Panc1 (cell line): ENCODE results near the gene EHBP1L1. TPM values are rescaled to one million over a fixed set of nuclear protein-coding genes. Genes with fewer than 3 reads are reported as not detected.
A peak's percentile ranks its signal among the peaks of the same experiment; 100 is the strongest.

ENCODE experiments used
- ATAC-seq: fragments of 200-7000 bp; cut with Tn5 transposase; 2 replicates; pipeline ENCODE4 v1.9.1; 2020; ENCODE audit warnings: mild to moderate bottlenecking, moderate library complexity
- BruUV-seq: library from RNA; stranded (reverse); fragments of 400-500 nt; replicated peaks from 2 replicates; lab custom pipeline; 2021; lab: Mats Ljungman, UMichigan
- CTCF ChIA-PET: fragments of 300-600 bp; sonication (Branson Sonifier 250); formaldehyde crosslinking; loops from one replicate; lab custom pipeline; 2022; ENCODE audit warnings: antibody characterized with exemption; lab: Charles Lee
- POLR2A ChIA-PET: fragments of 300-600 bp; sonication (Branson Sonifier 250); formaldehyde crosslinking; loops from one replicate; lab custom pipeline; 2022; ENCODE audit warnings: antibody characterized with exemption; lab: Charles Lee
- DNase-seq: peaks from one replicate; pipeline ENCODE4 v3.0.0-alpha.2; 2010; ENCODE audit warnings: low read depth, low spot score
- H3K27ac ChIP-seq: 2 replicates; pipeline ENCODE4 v1.5.1; 2011; ENCODE audit warnings: mild to moderate bottlenecking, low read length, inconsistent platforms
- H3K27me3 ChIP-seq: fragments of 200-500 bp; sonication (Bioruptor generic); 2 replicates; pipeline ENCODE4 v1.6.0; 2014; ENCODE audit warnings: low read length, inconsistent platforms; ENCODE audit not compliant: control insufficient read depth, insufficient read depth
- H3K36me3 ChIP-seq: fragments of 200-500 bp; sonication (Bioruptor generic); 2 replicates; pipeline ENCODE4 v1.5.1; 2014; ENCODE audit warnings: inconsistent platforms, mild to moderate bottlenecking, low read length, moderate library complexity; ENCODE audit not compliant: control insufficient read depth, insufficient read depth
- H3K4me1 ChIP-seq: 2 replicates; pipeline ENCODE4 v1.5.1; 2011; ENCODE audit warnings: inconsistent platforms, mild to moderate bottlenecking, low read length, moderate library complexity; ENCODE audit not compliant: control insufficient read depth, insufficient read depth
- H3K4me3 ChIP-seq, 2 experiments: 2 replicates each; pipeline ENCODE4 v1.5.1; 2011 to 2012; ENCODE audit warnings: low read depth in 2 of 2, low read length in 2 of 2, mild to moderate bottlenecking in 2 of 2, inconsistent platforms in 1 of 2, moderate library complexity in 1 of 2
- H3K9me3 ChIP-seq: fragments of 200-500 bp; sonication (Bioruptor generic); 2 replicates; pipeline ENCODE4 v1.5.1; 2014; ENCODE audit warnings: low read depth, mild to moderate bottlenecking, inconsistent platforms, low read length, moderate library complexity; ENCODE audit not compliant: control insufficient read depth, insufficient read depth
- POLR2AphosphoS5 ChIP-seq: IDR thresholded peaks from 2 replicates; pipeline ENCODE4 v1.6.1; 2012; ENCODE audit warnings: mild to moderate bottlenecking, low read depth, low read length, moderate library complexity
- SIN3A ChIP-seq: IDR thresholded peaks from 2 replicates; pipeline ENCODE4 v1.6.1; 2012; ENCODE audit warnings: low read depth, mild to moderate bottlenecking, low read length, moderate library complexity, borderline replicate concordance; ENCODE audit not compliant: insufficient read depth
- TCF7L2 ChIP-seq: IDR thresholded peaks from 2 replicates; pipeline ENCODE4 v1.6.1; 2011; ENCODE audit warnings: mild to moderate bottlenecking, low read depth, low read length, inconsistent platforms
- in situ Hi-C: cut with HindIII; loops from 2 replicates; pipeline ENCODE4 v1.10.0; 2016; ENCODE audit warnings: low sequenced_read_pairs, low pct_unique_long_range_greater_than_20kb
- intact Hi-C: fragments of 100-400 bp; cut with micrococcal nuclease; formaldehyde crosslinking; loops from one replicate; pipeline ENCODE4 v1.10.0; 2022; ENCODE audit not compliant: unreplicated experiment
- total RNA-seq: library from RNA; stranded (reverse); gene quantifications from one replicate; pipeline ENCODE4 v1.2.1, GENCODE V29; 2021; ENCODE audit not compliant: unreplicated experiment
- TF ChIP-seq, protein P1 (sequence below), 2 experiments: IDR thresholded peaks; 2 replicates each; pipeline ENCODE4 v1.6.1; 2011 to 2012; ENCODE audit warnings: low read depth in 2 of 2, control low read depth in 1 of 2, low read length in 1 of 2, mild to moderate bottlenecking in 1 of 2, moderate library complexity in 1 of 2; ENCODE audit not compliant: insufficient read depth in 1 of 2
- TF ChIP-seq, protein P2 (sequence below): fragments of 450-650 bp; IDR thresholded peaks from 2 replicates; pipeline ENCODE4 v1.5.1; 2017; ENCODE audit warnings: mild to moderate bottlenecking

Gene EHBP1L1
- total RNA-seq, 1 experiment from 2014 or later: 108 TPM

DNA sequence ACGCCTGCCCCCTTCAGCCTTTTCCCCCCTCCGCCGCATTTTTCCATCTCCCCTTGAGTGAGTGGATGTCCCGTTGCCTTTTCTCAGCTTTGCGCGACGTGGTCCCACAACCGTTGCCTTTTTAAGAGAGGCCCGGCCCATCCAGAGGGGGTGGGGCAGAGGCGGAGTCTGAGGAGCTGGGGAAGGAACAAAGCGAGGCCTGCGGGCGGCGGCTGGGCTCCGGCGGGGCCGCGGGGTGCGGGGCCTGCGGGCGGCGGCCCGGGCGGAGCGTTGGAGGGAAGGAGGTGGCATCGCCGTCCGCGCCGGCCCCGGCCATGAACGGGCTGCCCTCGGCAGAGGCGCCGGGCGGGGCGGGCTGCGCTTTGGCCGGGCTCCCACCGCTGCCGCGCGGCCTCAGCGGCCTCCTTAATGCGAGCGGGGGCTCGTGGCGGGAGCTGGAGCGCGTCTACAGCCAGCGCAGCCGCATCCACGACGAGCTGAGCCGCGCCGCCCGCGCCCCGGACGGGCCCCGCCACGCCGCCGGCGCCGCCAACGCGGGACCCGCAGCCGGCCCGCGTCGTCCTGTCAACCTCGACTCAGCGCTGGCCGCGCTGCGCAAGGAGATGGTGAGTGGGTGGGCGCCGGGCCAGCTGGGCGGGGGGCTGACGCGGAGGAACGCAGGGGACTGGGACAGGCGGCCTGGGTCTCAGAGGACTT lies 3.3 kb upstream of the EHBP1L1 start, which contains the start of gene FAM89B:
Gene FAM89B, plus strand, starts transcription at position 183 of the 696 bp plus-strand sequence. Its CDS starts 132 bp downstream, at position 315.
- CTCF ChIA-PET: interaction anchor here (0.6 to 2.6 kb wide), 9 partner anchors 11 to 156 kb away, joined by 3 to 9 read pairs (median 3); partner anchors contain the start of genes KCNK7 and PCNX3
- no peaks in the 10 kb centered on the region for H3K9me3 ChIP-seq
- TF ChIP-seq POLR2AphosphoS5 (peak; percentile 67), SIN3A (peak; percentile 62; the same call in 1 of the 2 replicates), TCF7L2 (peak; percentile 76)
- TF ChIP-seq, protein P1, sequence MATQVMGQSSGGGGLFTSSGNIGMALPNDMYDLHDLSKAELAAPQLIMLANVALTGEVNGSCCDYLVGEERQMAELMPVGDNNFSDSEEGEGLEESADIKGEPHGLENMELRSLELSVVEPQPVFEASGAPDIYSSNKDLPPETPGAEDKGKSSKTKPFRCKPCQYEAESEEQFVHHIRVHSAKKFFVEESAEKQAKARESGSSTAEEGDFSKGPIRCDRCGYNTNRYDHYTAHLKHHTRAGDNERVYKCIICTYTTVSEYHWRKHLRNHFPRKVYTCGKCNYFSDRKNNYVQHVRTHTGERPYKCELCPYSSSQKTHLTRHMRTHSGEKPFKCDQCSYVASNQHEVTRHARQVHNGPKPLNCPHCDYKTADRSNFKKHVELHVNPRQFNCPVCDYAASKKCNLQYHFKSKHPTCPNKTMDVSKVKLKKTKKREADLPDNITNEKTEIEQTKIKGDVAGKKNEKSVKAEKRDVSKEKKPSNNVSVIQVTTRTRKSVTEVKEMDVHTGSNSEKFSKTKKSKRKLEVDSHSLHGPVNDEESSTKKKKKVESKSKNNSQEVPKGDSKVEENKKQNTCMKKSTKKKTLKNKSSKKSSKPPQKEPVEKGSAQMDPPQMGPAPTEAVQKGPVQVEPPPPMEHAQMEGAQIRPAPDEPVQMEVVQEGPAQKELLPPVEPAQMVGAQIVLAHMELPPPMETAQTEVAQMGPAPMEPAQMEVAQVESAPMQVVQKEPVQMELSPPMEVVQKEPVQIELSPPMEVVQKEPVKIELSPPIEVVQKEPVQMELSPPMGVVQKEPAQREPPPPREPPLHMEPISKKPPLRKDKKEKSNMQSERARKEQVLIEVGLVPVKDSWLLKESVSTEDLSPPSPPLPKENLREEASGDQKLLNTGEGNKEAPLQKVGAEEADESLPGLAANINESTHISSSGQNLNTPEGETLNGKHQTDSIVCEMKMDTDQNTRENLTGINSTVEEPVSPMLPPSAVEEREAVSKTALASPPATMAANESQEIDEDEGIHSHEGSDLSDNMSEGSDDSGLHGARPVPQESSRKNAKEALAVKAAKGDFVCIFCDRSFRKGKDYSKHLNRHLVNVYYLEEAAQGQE (IDR thresholded peaks at IDR 0.05; ENCODE audit: insufficient read depth in 1 of 2, low read depth in 2 of 2, low read length in 1 of 2): no peak
- TF ChIP-seq, protein P2, sequence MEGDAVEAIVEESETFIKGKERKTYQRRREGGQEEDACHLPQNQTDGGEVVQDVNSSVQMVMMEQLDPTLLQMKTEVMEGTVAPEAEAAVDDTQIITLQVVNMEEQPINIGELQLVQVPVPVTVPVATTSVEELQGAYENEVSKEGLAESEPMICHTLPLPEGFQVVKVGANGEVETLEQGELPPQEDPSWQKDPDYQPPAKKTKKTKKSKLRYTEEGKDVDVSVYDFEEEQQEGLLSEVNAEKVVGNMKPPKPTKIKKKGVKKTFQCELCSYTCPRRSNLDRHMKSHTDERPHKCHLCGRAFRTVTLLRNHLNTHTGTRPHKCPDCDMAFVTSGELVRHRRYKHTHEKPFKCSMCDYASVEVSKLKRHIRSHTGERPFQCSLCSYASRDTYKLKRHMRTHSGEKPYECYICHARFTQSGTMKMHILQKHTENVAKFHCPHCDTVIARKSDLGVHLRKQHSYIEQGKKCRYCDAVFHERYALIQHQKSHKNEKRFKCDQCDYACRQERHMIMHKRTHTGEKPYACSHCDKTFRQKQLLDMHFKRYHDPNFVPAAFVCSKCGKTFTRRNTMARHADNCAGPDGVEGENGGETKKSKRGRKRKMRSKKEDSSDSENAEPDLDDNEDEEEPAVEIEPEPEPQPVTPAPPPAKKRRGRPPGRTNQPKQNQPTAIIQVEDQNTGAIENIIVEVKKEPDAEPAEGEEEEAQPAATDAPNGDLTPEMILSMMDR: no peak
- H3K27me3 ChIP-seq: no peaks in the 10 kb centered on the region
- DNase-seq (no peak), ATAC-seq (peak; percentile 33)
- intact Hi-C loops (loop anchor here (1.0 kb wide), 1 partner anchor 31 kb away; no protein-coding TSS in a partner anchor), in situ Hi-C loops (no loop called here)
- no peaks in the 10 kb centered on the region; the same call in 1 of the 2 replicates for H3K36me3 ChIP-seq
- BruUV-seq: no TSS peak
- H3K4me1 ChIP-seq: peaks cover 39% of the 10 kb centered on the region
- H3K27ac ChIP-seq: peak within 1 kb of the TSS; percentile 88
- peak within 1 kb of the TSS; percentile 82 to 93 for H3K4me3 ChIP-seq
- POLR2A ChIA-PET: interaction anchor here (0.6 to 1.5 kb wide), 2 partner anchors 9 to 74 kb away, joined by 6 to 7 read pairs; partner anchors contain the start of gene MALAT1

DNA sequence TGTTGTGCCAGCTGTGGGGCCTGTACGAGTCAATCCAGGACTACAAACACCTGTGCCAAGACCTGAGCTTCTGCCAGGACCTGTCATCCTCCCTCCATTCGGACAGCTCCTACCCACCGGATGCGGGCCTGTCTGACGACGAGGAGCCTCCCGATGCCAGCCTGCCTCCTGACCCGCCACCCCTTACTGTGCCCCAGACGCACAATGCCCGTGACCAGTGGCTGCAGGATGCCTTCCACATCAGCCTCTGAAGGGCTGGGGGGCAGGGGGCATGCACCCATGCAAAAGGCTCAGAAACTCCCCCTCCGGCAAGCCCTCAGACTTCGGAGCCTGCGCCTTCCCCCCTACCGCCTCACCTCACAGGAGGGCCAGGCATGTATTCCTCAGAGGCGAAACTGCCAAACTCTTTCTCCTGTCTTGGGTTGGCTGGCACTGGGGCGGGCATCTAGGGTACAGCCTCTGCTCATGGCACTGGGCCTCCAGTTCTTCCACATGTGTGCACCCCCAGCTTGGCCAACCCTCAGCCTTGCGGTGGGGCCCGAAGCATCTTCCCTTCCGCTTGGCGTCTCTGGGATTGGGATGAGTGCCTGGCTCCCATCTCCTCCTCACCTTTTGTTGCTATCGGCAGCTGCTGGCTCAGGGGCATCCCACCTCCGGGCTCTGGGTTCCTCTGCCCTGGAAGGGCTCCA lies 2.3 kb upstream of the EHBP1L1 start:
- no peaks in the 10 kb centered on the region for H3K9me3 ChIP-seq
- intact Hi-C loops: no loop called here
- H3K36me3 ChIP-seq: no peaks in the 10 kb centered on the region; the same call in 1 of the 2 replicates
- peaks cover 49% of the 10 kb centered on the region for H3K4me1 ChIP-seq
- ChIA-PET CTCF (interaction anchor here (1.5 to 2.6 kb wide), 2 partner anchors 21 to 157 kb away, joined by 3 to 9 read pairs; partner anchors contain the start of gene KCNK7), POLR2A (interaction anchor here (1.5 kb wide), 1 partner anchor 75 kb away, joined by 6 read pairs; the partner anchor contains the start of gene MALAT1)
- ATAC-seq (no peak), DNase-seq (no peak)
- no peaks in the 10 kb centered on the region for H3K27me3 ChIP-seq
- in situ Hi-C loops: no loop called here
- peak overlapping the region; percentile 82 to 93 for H3K4me3 ChIP-seq
- H3K27ac ChIP-seq: peak overlapping the region; percentile 83
- TF ChIP-seq, protein P1 (IDR thresholded peaks at IDR 0.05; ENCODE audit: insufficient read depth in 1 of 2, low read depth in 2 of 2, low read length in 1 of 2): peak in 1 of 2 experiments; percentile 32; a peak in 1 of 4 replicates
- TF ChIP-seq POLR2AphosphoS5: no peak
- TF ChIP-seq TCF7L2: no peak
- no peak for TF ChIP-seq SIN3A
- TF ChIP-seq, protein P2: no peak; the same call in 1 of the 2 replicates
- no TSS peak for BruUV-seq
